ENCODE data around the gene INTS3. TPM values are rescaled to one million over a fixed set of nuclear protein-coding genes. Genes with fewer than 3 reads are reported as not detected.

Gene INTS3
- total and polyA plus RNA-seq, 2 of the 8 experiments (the other 6 are each of a cell fraction or from before 2014, with no cell fraction given), result 66.8 to 93.2 TPM

DNA sequence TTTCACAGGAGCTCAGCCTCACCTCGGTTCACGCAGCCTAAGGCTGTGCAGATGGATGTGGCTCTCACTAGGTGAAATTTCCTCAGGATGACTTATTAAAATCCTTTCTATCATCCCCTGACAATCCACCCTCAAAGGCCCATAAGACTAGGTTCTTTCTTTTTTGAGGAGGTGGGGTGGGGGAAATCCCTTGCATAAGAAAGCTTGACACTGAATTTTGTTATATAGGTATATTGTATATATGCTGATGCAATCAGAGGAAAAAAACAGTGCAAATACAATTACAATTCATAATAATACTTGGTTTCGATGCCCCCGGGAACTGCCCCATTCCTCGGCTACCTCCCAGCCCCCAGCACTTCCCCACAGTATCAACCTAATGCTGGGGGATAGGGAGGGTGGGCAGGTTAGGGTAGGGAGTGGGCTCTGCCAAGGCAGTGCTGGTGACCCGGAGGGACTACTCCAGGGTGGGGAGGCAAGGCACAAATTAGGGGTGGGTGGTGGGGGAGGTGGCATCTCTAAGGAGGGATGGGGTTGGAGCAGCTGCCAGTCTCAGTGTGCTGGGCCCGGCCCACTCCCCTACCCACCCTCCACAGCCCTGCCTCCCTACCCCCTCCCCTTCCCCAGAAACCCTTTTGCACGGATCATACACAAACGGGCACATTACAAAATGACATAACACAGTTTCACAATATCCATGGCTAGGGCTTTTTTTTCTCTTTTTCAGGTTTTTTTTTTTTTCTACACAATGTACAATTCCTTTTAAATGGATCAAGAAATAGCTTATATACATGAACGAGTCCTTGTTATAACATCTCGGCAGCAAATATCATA is 78.3 kb downstream of the INTS3 start:
- ChIA-PET POLR2A (ENCODE audit: partially characterized antibody) (interaction anchor here (0.8 to 15.1 kb wide), 6 partner anchors 10 to 187 kb away, joined by 3 to 153 read pairs (median 4); partner anchors contain the start of genes CREB3L4 and RPS27), CTCF (ENCODE audit: partially characterized antibody) (interaction anchor here (0.7 to 3.2 kb wide), 9 partner anchors 8 to 1843 kb away, joined by 3 to 16 read pairs (median 3); no protein-coding TSS in a partner anchor)
- Histone ChIP-seq H3K79me2 (ENCODE audit: control insufficient read depth in 1 of 2, insufficient read depth in 2 of 2, low read length in 2 of 2) (no peaks in the 10 kb centered on the region), H4K8ac (ENCODE audit: extremely low read depth, insufficient read depth, low read length) (no peak overlapping the region), H2BK5ac (ENCODE audit: low read depth, low read length) (no peak overlapping the region), H4K5ac (ENCODE audit: insufficient read length, low read depth, low read length) (no peak overlapping the region), H2BK120ac (replicated peaks; ENCODE audit: low read depth, low read length) (no peak overlapping the region), H3K23me2 (ENCODE audit: low read depth, low read length) (no peaks in the 10 kb centered on the region), H3K27ac (ENCODE audit: low read depth, low read length) (no peak overlapping the region), H2BK20ac (ENCODE audit: low read length) (no peak overlapping the region), H2AK5ac (ENCODE audit: low read depth, low read length) (no peak overlapping the region), H3K18ac (ENCODE audit: extremely low read depth, low read length) (no peak overlapping the region), H4K91ac (replicated peaks; ENCODE audit: insufficient read length, low read length) (no peak overlapping the region), H3K14ac (ENCODE audit: insufficient read length) (no peak overlapping the region), H2BK15ac (ENCODE audit: low read length) (no peak overlapping the region), H3K4ac (replicated peaks; ENCODE audit: insufficient read length, low read depth, low read length) (no peak overlapping the region), H3K79me1 (ENCODE audit: low read depth, low read length) (0 out of 2 replicates have a peak, but pooled peaks cover 2% of the 10 kb centered on the region), H2BK12ac (ENCODE audit: low read depth, low read length) (no peak overlapping the region), H3K4me3 (ENCODE audit: extremely low read depth in 1 of 4, insufficient read depth in 2 of 4, low read depth in 3 of 4, low read length in 4 of 4) (no peak overlapping the region), H3K56ac (replicated peaks; ENCODE audit: insufficient read length, low read depth, low read length) (no peak overlapping the region), H3K27me3 (replicated peaks in 1 of 4; ENCODE audit: control insufficient read depth in 3 of 4, extremely low read depth in 1 of 4, insufficient read depth in 3 of 4, low read length in 3 of 4) (no peaks in the 10 kb centered on the region), H3K4me2 (ENCODE audit: insufficient read depth in 1 of 2, low read depth in 2 of 2, low read length in 2 of 2) (no peak overlapping the region), H3K4me1 (replicated peaks in 1 of 4; ENCODE audit: control insufficient read depth in 3 of 4, insufficient read depth in 4 of 4, low read length in 3 of 4) (no peaks in the 10 kb centered on the region), H3K9ac (replicated peaks in 1 of 4; ENCODE audit: extremely low read depth in 1 of 4, low read depth in 3 of 4, low read length in 3 of 4) (no peak overlapping the region), H4K20me1 (replicated peaks in 1 of 2; ENCODE audit: control insufficient read depth in 1 of 2, insufficient read depth in 2 of 2, low read length in 2 of 2) (peaks cover 0 to 5% of the 10 kb centered on the region in 2 experiments), H3K9me3 (ENCODE audit: insufficient read depth in 2 of 2, low read depth in 1 of 2, low read length in 1 of 2) (no peaks in the 10 kb centered on the region), H3K36me3 (ENCODE audit: control insufficient read depth in 2 of 4, insufficient read depth in 4 of 4, low read length in 3 of 4) (peaks cover 3 to 23% (median 18%) of the 10 kb centered on the region in 4 experiments; a peak in 7 of 8 replicates), H3K23ac (ENCODE audit: insufficient read length) (no peak overlapping the region), H2AFZ (ENCODE audit: low read length) (no peak overlapping the region)
- 92% methylated on average over 9 of the region's 11 CpGs; no CpG with 5 or more reads in 1 of the 2 experiments for WGBS, 2 experiments (ENCODE audit: extremely low coverage in 1 of 2, insufficient coverage in 1 of 2, insufficient read length in 1 of 2, insufficient replicate concordance in 2 of 2, low coverage in 1 of 2, low lambda C conversion rate in 2 of 2, missing lambda C conversion rate in 1 of 2)
- TF ChIP-seq TCF12 (IDR thresholded peaks at IDR 0.05; ENCODE audit: low read depth, low read length), result no peak
- DNase-seq (ENCODE audit: low read depth in 1 of 2, low spot score in 2 of 2) (no peak), FAIRE-seq (no peak)

Data from H1 (cell line).